DMS114 treated with DMSO at 0.1 percent for 48 hours (cell line): ENCODE results near the gene NLGN4X.
"Not testable (repeated sequence)": the region's sequence is repeated elsewhere in the genome, so short reads cannot be mapped to it uniquely, and the experiment has no call there.

Experiments
- DNase-seq: peaks from one replicate; lab custom pipeline; 2025; ENCODE audit not compliant: unreplicated experiment; lab: John Stamatoyannopoulos, UW

Gene NLGN4X

DNA sequence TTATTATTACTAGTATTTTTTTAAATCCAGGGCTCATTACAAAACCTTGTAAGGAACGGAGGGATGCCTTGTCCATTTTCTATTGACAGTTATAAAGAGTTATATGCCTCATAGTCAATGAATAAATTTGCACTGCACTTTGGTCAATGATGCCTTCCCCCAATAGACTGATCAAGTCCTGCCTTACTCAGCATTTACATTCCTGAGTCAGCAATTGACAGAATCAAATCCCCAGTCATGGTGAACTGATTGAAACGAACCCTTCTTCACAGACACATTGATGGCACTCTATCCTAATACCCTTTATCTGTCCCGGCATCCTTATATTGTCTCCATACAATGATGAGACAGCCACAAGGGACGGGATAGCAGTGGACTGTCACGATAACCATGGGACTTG lies 213.2 kb downstream of the NLGN4X start:
- DNase-seq: no peak

DNA sequence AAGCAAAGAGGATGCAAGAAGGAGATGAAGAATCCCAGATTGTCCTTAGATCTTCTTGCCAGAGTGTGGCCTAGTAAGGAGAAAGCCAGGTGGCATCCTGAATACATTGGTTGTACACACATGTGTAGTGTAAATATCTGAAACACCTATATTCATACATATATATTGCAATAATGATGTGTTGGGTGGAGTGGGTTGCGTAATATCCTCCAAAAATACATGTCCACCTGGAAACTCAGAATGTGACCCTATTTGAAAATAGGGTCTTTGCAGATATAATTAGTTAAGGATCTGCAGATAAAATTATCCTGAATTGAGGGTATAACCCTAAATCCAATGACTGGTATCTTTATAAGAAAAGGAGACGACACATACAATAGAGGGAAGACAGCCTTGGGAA lies 216.3 kb downstream of the NLGN4X start:
- no peak for DNase-seq

DNA sequence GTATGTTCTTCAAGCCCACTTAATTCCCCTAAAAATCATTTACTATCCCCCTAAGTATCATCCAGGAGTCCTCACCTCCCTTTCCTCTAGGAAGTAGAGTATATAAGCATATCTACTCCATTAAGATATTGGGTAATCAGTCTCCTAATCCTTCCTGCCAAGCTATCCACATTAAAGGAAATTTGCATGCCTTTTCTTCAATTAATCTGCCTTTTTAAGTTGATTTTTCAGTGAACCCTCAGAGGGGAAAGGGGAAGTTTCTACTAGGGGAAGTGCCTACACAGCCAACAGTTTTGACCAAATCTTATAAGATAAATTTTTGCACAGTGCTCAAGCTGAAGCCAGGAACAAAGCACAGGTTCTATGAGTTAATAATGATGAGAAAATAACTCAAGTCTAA lies 222.8 kb downstream of the NLGN4X start:
- no peak for DNase-seq

DNA sequence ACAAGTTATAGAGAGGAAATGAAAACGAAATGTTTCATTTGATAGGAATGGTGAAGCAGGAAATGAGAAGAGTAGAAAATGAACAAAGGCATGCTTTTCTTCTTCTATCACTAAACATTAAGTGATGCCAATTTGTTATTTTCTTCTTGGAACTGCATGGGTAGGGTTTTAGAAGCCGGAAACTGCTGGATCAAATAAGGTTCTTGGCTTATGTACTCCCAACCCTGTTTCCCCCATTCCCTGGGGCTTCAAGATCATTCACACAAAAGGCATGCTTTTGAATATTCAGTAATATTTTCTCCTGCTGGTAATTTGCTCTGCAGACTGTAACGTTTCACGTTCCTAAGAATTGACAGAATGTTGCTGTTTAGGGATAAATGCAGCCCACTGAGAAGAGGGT lies 224.1 kb downstream of the NLGN4X start:
- DNase-seq: no peak

DNA sequence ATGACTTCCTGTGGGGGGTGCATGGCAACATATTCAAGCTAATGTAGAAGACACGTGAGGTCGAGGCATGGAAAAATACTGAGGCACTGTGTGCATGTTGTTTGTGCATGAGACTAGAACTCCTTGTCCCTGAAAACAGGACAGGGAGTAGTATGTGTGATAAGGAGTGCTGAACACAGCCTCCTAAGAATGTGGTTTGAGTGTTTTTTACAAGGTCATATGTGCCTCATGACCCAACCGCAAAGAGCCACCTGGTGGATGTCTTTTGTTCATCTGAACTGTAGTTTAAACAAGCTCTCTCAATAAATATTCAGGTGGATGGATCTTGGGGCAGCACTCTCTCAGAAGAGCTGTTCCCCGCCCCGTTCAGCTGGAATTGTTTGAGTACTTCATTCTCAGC lies 226.6 kb downstream of the NLGN4X start:
- DNase-seq: no peak

DNA sequence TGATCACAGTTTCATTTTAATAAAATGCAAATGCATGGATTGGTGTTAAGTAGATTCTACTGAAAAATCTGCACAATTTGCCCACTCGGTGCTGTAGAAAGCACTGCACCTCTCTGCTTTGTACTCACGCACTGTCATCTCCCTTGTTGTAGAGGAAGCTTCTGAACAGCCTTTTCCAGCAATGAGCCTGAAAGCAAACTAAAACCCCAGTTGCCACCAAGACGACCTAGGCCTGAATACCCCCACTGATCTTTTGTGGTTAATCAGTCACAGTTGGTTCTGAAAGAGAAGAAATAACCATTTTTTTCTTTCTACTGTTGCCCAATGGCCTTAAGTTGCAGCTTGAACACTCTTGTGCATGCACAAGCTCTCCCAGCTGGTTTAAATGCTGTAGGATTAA lies 229.8 kb downstream of the NLGN4X start:
- DNase-seq: no peak

DNA sequence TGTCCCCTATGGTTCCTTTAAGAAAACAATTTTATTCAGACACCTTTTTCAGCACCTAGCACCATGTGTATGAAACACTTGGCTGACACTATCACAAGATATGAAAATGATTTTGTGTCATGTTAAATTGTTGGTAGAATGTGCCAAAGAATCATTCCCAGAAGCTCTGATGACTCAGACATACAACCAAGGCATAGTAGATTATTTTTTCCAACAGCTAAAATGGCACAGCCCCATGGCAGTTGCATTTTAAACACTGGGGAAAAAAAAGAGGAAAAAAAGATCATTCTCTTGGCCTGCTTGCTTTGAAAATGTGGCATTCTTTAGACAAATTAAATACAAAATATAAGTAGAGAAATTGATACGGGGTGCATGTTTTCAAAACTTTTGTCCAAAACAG lies 230.2 kb downstream of the NLGN4X start:
- no peak for DNase-seq

DNA sequence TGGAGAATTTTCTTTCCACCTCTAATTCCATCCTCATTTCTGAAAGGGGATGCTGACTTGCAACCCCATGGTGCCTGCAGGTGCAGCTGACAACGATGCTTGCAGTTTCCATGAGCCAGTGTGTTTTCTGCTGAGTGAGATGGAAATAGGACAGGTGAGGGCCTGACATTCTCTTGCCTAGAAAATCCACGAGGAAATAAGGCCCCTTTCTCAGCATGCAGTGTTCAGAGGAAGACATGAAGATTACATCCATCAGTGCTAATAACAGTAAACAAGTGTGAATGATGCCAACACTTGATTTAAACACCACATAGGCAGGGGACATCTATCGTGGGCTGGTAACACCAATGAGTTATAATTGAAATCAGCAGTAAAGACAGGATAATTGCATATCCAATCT lies 237.3 kb downstream of the NLGN4X start:
- DNase-seq: no peak

DNA sequence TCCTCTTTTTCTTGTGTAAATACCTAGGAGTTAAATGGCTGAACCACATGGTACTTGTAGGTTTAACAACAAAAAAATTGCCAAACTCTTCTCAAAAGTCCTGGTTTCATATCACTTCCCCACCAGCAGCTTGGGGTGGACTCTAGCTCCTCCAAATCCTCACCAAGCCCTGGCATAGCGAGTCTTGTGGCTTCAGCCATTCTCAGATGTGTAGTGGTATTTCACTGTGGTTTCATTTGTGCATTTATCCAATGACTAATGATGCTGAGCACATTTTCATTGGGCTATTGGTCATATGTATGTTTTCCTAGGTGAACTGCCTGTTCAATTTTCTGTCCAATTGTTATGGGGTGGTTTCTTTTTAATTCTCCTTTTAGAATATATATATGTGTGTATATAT lies 249.3 kb downstream of the NLGN4X start:
- no peak for DNase-seq

DNA sequence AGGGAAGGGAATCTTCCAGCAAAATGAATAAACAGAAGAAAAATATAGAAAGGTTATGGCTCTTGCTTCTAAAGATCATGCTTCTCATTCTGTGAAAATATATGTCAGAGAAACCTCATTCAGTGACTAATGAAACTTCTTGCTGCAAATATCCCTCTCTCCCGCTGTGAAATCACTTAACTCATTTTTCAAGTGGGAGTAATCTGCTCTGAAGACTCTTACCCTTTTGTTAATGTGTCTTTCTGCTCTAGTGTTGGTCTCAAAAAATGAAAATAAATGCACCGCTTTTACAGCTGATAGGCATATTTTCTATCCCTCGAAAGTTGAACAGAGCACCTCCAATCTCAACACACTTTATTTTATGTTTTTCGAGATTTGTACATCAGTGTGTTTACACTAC lies 252.3 kb downstream of the NLGN4X start:
- no peak for DNase-seq

DNA sequence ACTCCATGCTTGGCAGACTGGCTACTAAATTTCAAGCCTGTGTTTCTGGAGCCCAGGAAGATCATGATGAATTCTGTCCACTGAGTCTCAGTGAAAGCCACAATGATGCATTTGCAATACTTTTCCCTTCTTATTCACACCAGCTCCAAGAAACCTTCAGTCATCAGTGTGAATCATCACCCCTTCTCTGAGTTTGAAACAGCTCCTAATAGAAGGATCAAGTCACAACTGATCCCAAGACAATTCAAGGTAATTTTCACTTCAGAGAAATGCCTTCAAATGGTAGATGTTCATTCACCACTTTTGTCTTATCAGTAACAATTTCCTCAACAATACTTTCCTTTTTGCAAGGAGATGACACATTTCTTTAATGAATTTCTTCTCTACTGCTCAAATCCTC lies 257.4 kb downstream of the NLGN4X start:
- no peak for DNase-seq

DNA sequence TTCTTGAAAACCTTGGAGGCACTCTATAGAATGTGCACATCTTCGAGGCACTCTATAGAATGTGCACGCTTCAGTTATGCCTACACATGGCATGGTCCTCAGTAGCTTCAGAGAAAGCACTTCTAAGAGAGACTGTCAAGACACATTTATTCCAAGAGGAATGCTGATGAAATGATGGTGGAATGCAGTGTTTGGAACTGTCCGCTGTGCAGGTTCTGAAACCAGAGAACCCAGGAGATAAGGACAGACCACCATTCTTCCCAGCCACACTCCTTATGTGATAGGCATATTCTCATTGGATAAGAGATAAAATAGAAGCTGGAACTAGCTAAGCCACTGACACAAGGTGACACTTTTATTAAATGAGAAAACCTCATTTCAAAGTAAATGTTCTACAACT lies 263.3 kb downstream of the NLGN4X start:
- DNase-seq: no peak

DNA sequence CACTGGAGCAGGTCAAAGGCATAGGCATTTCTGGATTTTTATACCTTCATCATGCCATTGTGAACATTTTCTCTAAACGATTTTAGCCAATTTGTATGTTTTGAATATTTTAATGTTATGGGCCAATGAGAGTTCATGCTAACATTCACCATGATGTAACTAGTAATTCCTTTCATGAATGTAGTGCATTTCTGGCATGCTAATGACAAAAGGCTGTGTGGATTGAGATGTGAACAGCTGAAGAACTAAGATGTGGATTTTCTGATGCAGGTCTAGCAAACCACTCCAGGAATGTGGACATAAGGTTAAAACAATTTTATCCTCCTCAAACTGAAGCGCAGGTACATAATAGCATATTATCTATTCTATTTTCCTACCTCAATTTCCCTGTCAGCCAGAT lies 269.4 kb downstream of the NLGN4X start:
- no peak for DNase-seq

DNA sequence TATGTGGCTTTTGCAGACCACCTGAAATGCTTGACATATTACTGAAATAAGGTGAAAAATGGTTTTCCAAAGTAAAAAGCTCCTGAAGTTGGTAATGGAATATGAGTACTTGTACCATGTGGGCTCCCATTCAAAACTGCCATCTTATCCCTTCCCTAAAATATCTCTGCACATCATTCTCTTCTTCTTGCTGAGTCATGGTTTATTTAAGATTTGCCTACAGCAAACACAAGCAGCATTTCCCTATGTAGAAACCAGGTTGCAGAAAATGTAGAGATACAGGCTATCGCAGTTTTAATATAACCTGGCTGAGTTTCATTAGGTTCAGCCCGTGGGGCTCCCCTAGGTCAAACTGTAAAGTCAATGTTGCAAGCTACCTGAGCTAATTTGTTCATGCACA lies 270.1 kb downstream of the NLGN4X start:
- no peak for DNase-seq

DNA sequence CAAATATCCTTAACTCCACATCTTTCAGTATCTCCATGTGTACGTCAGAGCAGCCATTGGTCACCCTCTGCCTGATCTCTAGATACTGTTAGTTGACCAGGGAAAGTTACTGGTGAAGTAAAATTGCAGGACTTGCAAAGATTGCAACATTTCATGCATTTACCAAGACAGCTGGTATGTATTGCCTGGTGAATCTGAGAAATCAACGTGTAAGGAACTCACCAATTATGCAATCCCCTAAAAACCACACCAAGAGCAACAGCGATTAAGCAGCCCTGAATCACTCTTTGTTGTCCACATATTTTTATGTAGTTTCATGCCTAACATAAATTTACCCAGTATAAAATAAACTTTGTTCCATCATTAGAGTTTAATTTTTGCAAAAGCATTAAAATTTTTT lies 271.2 kb downstream of the NLGN4X start:
- DNase-seq: no peak

DNA sequence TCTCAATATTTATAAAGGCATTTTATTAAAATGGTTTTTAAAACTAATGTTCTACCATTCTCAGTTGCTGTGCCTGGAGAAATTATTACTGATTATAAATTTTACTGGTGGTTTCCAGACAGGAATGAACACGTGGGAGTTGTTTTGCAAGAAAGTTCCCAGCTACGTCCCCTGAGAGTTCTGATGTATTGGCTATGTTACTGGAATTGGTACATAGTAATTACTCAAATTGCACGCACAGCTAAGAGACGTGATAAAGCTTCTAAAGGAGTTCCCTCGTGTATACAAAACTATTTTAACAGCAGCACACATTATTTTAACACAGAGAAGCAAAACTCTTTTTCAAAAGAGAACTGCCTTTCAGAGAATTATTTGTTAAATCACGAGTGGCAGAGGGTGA lies 292.2 kb downstream of the NLGN4X start:
- no peak for DNase-seq

DNA sequence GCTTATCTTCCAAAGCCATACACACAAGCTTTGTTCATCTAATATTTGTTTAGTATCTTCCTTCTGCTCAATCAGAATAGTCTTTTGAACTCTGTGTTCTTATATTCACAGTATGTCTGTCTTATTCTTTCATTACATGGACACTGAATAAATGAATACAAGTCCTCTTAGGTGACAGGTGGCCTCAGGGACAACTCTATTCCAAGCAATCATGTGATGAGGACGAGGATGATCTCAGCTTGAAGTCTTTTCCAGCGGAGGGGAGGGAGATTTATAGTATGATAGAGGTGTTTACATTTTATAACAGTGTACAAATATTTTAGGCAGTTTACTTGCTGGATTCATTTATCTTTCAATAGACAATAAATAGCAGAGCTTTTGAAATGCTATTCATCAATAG lies 300.4 kb downstream of the NLGN4X start:
- no peak for DNase-seq

DNA sequence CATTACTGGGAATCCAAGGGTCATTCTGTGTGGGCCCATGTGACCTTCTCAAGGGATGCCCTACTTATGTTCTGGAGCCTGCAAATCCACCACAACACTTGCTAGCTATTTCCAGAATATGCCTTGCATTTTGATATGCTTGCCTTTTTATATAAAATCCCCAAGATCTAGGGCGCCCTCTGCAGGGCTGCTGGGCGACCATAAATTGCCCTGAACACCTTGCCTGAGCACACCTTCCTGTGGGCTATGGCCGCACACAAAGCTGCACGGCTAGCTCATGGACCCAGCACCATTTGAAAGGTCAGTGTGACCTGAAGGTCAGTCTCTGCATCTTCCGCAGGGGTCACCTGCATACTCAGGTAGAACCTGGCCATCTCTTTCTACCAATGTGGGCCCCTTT lies 311.7 kb downstream of the NLGN4X start:
- DNase-seq: no peak

DNA sequence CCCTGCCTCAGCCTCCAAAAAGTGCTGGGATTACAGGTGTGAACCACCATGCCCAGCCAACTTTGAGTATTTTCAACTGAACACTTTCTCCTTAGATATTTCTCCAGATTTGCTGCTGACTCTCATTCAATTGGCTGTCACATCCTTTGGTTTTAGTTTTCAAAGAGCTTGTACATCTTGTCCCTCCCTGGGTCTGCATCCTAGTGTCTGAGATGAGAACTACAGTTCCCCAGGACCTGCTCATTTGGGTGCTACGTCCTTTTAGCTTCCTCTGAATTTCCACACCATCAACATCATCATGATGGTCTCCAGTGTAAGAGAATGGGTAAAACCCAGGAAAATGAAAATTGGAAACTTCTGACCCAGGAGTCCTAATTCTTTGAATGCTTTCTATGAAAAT lies 312.9 kb downstream of the NLGN4X start:
- no peak for DNase-seq

DNA sequence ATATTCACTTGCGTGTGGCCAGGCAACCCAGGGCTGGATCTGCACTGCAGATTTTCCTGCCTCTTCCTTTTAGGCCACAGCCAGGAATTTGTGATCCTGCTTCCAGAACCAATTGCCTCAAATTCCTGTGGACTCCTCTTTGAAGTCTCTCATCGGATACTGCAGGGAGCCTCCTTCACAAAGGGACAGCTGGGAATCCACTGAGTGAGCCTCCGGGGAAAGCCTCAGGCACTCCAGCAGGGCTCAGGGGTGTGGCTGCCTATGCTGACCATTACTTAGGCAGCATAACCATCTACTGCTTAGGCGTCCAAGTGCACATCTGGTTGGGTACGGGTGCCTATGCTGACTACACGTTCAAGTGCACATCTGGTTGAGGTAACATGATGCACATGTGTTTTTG lies 321.5 kb downstream of the NLGN4X start:
- no peak for DNase-seq

DNA sequence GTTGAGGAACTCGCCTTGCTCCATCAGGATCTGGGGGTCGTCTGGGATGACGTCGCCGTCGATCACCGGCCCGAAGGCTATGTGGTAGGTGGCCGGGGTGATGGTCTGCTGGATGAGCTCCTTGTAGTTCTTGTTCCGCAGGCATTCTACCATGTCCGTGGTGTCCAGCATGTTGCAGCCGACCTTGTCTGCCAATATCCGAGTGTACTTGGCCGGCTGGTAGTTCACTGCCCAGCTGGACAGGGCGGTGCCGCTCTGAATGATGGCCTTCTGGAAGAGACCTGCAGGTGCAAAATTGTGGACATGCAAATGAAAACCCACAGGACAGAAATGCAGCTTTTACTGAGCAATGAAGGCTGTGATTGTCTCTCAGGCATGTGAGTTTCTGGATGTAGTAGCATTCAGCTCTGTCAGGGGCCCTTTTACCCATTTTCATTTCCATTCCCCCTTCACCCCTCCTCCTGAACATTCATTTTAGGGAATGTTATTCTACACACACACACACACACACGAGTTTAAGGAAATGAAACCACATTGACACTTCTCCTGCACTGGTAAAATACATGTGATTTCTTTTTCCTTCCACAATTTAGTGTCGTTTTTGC lies 325.0 kb downstream of the NLGN4X start:
- DNase-seq: not testable (repeated sequence)

DNA sequence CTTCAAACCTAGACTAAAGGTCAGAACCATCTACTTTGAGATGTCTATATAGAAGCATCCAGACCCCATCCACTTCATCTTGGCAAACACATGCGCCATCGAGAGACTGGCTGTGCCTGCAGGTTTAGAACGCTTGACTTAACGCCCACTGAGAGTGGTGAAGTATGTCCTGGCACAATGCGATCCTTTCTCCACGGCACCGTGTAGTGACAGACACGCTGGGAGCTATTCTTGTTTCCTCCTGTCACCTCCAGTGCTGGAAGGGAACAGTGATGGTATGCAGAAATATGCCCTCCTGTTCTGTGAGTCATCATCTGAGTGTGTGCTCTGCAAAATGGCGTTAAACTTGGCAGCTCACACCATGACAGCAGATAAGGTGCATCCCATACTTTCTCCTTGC lies 330.2 kb downstream of the NLGN4X start:
- no peak for DNase-seq

DNA sequence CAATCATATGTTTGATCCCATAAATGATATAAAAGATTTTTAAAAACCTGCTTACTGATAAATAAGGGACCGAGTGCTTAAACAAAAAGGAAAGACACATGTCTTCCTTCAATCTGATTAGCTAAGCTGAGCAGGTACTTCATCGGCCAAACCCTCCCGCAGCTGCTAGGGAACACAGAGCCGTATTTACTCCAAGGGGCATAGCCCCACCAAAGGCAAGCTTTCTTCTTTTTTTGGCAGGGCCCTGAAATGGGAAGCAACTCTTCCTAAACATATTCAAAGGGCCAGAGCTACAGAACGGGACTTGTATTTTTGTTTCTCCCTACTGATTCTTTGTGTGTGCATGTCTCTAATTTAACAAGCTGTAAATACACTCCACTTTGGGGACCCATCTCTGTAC lies 337.3 kb downstream of the NLGN4X start:
- no peak for DNase-seq
